ENCODE measurements around the gene LTV1. TPM values are rescaled to one million over a fixed set of nuclear protein-coding genes. Genes with fewer than 3 reads are reported as not detected.

LTV1 gene
- total RNA-seq, 1 experiment from 2014 or later = 38.1 TPM

- no peaks in the 10 kb centered on the region for H3K9me3 ChIP-seq
- Mint-ChIP-seq H3K27ac (ENCODE audit: unreplicated experiment) (no peak overlapping the region), H3K9me3 (ENCODE audit: unreplicated experiment) (no peaks in the 10 kb centered on the region), H3K4me3 (ENCODE audit: unreplicated experiment) (no peak overlapping the region), H3K27me3 (ENCODE audit: insufficient read depth, unreplicated experiment) (no peaks in the 10 kb centered on the region), H3K36me3 (ENCODE audit: insufficient read depth, unreplicated experiment) (no peaks in the 10 kb centered on the region), H3K4me1 (ENCODE audit: low read depth, unreplicated experiment) (no peaks in the 10 kb centered on the region)
- no peak for TF ChIP-seq CTCF (IDR thresholded peaks at IDR 0.05; ENCODE audit: insufficient read depth in 1 of 2, low read depth in 1 of 2, low read length in 1 of 2, severe bottlenecking in 1 of 2, unreplicated experiment in 1 of 2)
- no peaks in the 10 kb centered on the region for H3K27me3 ChIP-seq (replicated peaks; ENCODE audit: control insufficient read depth, insufficient read depth, low read length)
- intact Hi-C loops (cut with micrococcal nuclease; ENCODE audit: unreplicated experiment) = no loop called here
- no peak overlapping the region for H3K4me3 ChIP-seq (ENCODE audit: low read depth, low read length)
- no peaks in the 10 kb centered on the region for H3K4me1 ChIP-seq
- no TSS peak for BruUV-seq (replicated peaks)
- peak in 1 of 2 experiments; percentile 32 for DNase-seq
- ChIA-PET POLR2A (no interaction called here), CTCF (no interaction called here)
- no peaks in the 10 kb centered on the region for H3K36me3 ChIP-seq (ENCODE audit: control insufficient read depth, insufficient read depth, low read length)
Measured at GRCh38 chr6:143896126-143896860, 53.2 kb downstream of the LTV1 start.

DNA sequence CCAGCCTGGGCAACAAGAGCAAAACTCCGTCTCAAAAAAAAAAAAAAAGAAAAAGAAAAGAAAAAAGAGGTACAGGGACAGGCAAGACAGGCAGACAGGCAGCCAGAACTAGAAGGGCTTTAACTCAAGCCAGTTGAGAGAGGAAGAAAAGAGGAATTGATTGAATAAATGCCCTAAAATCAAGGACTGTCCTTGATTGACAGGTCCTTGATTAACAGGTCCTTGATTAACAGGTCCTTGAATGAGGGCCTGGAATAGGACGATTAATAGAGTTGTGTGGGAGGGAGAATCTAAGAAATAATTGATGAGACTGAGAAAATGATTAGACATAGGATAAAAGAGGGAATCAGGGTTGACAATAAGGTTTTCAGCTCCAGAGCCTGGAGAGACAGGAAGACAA is 57.2 kb downstream of the LTV1 start:
- Histone ChIP-seq H3K9me3 (no peaks in the 10 kb centered on the region), H3K27me3 (replicated peaks; ENCODE audit: control insufficient read depth, insufficient read depth, low read length) (no peaks in the 10 kb centered on the region), H3K4me3 (ENCODE audit: low read depth, low read length) (no peak overlapping the region), H3K4me1 (no peaks in the 10 kb centered on the region), H3K36me3 (ENCODE audit: control insufficient read depth, insufficient read depth, low read length) (no peaks in the 10 kb centered on the region)
- no TSS peak for BruUV-seq (replicated peaks)
- POLR2A ChIA-PET = no interaction called here
- Mint-ChIP-seq H3K27me3 (ENCODE audit: insufficient read depth, unreplicated experiment) (no peaks in the 10 kb centered on the region), H3K36me3 (ENCODE audit: insufficient read depth, unreplicated experiment) (no peaks in the 10 kb centered on the region), H3K9me3 (ENCODE audit: unreplicated experiment) (no peaks in the 10 kb centered on the region), H3K4me3 (ENCODE audit: unreplicated experiment) (no peak overlapping the region), H3K27ac (ENCODE audit: unreplicated experiment) (no peak overlapping the region), H3K4me1 (ENCODE audit: low read depth, unreplicated experiment) (no peaks in the 10 kb centered on the region)
- no peak for DNase-seq
- TF ChIP-seq CTCF (IDR thresholded peaks at IDR 0.05; ENCODE audit: insufficient read depth in 1 of 2, low read depth in 1 of 2, low read length in 1 of 2, severe bottlenecking in 1 of 2, unreplicated experiment in 1 of 2) = no peak
- CTCF ChIA-PET = no interaction called here
- intact Hi-C loops (cut with micrococcal nuclease; ENCODE audit: unreplicated experiment) = no loop called here

- no peak for TF ChIP-seq CTCF (IDR thresholded peaks at IDR 0.05; ENCODE audit: insufficient read depth in 1 of 2, low read depth in 1 of 2, low read length in 1 of 2, severe bottlenecking in 1 of 2, unreplicated experiment in 1 of 2)
- Histone ChIP-seq H3K36me3 (ENCODE audit: control insufficient read depth, insufficient read depth, low read length) (no peaks in the 10 kb centered on the region), H3K4me3 (ENCODE audit: low read depth, low read length) (no peak overlapping the region), H3K9me3 (no peaks in the 10 kb centered on the region), H3K27me3 (replicated peaks; ENCODE audit: control insufficient read depth, insufficient read depth, low read length) (no peaks in the 10 kb centered on the region), H3K4me1 (no peaks in the 10 kb centered on the region)
- H3K27ac Mint-ChIP-seq (ENCODE audit: unreplicated experiment) = no peak overlapping the region
- DNase-seq = no peak
- BruUV-seq (replicated peaks) = no TSS peak
- H3K9me3 Mint-ChIP-seq (ENCODE audit: unreplicated experiment) = no peaks in the 10 kb centered on the region
- peaks cover 3% of the 10 kb centered on the region for H3K27me3 Mint-ChIP-seq (ENCODE audit: insufficient read depth, unreplicated experiment)
- no peak overlapping the region for H3K4me3 Mint-ChIP-seq (ENCODE audit: unreplicated experiment)
- no peaks in the 10 kb centered on the region for H3K4me1 Mint-ChIP-seq (ENCODE audit: low read depth, unreplicated experiment)
- intact Hi-C loops (cut with micrococcal nuclease; ENCODE audit: unreplicated experiment) = no loop called here
- CTCF ChIA-PET = no interaction called here
- no peaks in the 10 kb centered on the region for H3K36me3 Mint-ChIP-seq (ENCODE audit: insufficient read depth, unreplicated experiment)
- POLR2A ChIA-PET = no interaction called here
Measured at GRCh38 chr6:143901885-143902750, 59.0 kb downstream of the LTV1 start.
